Effector CD4-positive, alpha-beta T cell (primary cell): ENCODE data around the gene B3GALT6.
"Not testable (repeated sequence)": the region's sequence is repeated elsewhere in the genome, so short reads cannot be mapped to it uniquely, and the experiment has no call there.

Experiments
- DNase-seq: peaks from one replicate; pipeline ENCODE4 v3.0.0-alpha.2; 2020
- total RNA-seq: gene quantifications from one replicate; lab custom pipeline; 2026; lab: John Stamatoyannopoulos, UW

The B3GALT6 gene
- 22.1 reads per million, percentile 49 among the genes with 10 or more reads in this experiment for total RNA-seq

DNA sequence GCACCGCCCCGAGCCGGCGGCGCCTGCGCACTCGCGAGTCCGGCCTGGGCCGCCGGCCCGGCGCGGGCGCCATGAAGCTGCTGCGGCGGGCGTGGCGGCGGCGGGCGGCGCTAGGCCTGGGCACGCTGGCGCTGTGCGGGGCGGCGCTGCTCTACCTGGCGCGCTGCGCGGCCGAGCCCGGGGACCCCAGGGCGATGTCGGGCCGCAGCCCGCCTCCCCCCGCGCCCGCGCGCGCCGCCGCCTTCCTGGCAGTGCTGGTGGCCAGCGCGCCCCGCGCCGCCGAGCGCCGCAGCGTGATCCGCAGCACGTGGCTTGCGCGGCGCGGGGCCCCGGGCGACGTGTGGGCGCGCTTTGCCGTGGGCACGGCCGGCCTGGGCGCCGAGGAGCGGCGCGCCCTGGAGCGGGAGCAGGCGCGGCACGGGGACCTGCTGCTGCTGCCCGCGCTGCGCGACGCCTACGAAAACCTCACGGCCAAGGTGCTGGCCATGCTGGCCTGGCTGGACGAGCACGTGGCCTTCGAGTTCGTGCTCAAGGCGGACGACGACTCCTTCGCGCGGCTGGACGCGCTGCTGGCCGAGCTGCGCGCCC, at the start of gene B3GALT6:
TSS of gene B3GALT6 (plus strand) at position 30 of the 588 bp plus-strand sequence. CDS start at position 72, 42 bp downstream.
- DNase-seq, result no peak

DNA sequence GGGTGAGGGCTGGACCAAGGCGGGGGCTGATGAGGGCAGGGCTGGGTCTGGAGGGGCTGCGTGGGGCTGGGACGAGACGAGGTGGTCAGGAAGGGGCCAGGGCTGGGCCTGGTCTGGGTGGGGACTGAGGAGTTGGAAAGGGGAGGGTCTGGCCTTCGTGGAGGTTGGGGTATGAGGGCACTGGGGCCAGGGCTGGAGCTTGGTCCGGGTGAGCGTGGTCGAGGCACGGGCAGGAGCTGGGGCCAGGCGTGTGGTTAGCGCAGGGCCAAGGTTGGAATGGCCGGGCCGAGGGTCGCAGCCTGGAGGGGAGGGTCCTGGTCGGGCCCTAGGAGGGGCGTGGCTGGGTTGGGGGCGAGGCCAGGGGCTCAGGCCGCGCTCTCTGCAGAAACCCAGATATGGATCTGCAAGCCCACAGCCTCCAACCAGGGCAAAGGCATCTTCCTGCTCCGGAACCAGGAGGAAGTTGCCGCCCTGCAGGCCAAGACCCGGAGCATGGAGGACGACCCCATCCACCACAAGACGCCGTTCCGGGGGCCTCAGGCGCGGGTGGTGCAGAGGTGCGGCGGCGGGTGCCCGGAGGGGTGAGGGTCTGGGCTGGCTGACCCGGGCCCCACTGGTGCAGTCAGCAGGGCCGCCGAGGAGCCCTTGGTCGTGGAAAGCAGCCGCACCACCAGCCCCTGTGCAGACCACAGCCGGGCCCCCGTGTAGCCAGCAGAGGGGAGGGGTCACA, 49.4 kb upstream of the B3GALT6 start:
- DNase-seq, result no peak

DNA sequence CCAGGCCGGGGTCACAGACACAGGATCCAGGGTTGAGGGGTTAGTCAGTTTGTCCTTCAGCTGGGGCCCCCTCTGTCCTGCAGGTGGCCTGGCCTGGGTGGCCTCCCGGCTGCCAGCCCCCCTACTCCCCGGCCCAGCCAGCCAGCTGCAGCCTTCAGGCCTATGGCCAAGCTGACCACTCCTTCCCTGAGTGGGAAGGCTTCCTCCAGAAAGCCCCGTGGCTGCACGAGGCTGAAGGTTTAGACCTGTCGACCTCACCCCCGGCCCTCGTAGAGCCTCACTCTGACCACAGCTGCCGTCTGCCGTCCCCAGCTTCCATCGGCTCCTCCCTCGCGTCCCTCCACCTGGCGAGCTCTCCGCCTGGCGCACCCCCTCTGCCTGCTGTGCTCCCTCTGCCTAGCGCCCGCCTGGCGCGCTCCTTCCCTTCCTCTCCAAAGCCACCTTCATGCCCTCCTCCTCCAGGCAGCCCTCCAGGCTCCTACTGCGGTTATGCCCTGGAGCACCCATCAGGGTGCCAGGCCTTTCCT, 48.8 kb upstream of the B3GALT6 start:
- peak; percentile 1 for DNase-seq

DNA sequence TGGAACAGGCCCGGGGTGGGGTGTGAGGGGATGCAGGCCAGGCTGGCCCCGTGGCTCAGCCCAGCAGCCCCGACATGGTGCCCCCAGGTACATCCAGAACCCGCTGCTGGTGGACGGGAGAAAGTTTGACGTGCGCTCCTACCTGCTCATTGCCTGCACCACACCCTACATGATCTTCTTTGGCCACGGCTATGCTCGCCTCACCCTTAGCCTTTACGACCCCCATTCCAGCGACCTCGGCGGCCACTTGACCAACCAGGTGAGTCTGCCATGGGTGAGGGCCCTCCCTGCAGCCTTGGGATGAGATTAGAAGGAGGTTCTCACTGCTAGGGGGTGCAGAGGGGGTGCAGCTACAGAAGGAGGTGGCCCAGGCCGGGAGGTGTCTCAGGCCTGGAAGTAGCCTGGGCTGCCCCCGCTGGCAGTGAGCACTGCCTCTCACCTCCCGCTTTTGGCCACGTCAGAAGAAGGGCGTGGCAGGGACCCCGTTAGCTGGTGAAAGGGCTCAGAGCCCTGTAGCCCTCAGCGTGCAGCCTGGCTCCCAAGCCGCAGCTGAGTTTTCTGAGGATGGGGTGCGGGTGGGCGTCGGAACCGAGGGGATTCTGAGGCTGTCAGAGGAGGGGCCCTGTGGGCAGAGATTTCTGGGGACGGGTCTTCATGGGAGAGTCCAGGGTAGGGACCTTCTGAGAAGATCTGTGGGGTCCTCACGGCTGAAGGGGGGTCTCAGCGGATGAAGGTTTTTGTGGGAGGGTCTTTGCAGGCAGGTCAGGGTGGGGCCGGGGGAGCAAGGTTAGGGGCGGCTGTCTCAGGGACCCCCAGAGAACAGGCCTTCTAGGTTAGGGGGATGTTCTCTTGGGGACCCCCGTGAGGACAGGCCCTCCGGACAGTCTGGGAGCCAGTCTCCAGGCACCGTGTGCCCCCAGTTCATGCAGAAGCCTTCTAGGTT, 47.9 kb upstream of the B3GALT6 start:
- DNase-seq, result no peak

DNA sequence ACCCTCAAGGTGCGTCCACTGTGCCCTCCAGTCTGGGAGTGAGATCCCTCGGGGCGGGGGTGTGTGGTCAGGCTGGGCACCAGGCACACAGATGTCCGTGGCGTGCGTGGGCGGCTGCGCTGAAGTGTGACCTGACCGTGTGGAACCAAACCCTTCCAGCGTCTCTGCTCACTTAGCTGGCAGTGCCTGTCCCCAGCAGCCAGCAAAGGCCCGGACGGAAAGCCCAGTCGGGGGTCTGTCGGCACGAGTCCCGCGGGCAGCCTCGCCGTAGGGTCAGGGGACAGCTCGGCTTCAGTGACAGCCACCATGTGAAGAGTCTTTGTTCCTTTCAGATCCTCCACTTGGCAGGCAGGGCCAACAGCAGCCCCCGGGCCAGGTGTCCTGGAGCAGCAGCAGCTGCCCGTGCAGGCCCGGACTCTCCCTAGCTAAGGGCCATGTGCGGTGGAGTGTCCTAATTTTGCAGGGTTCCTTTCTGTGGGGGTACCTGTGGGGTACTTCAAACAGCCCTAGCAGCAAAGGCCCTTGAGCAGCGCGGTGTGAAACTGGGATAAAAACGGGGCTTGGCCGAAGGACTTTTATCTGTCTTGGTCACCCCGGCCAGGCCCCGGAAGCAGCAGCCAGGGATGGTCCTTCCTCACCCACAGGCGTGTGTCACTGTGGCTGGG, 46.8 kb upstream of the B3GALT6 start:
- peak; percentile 1 for DNase-seq

DNA sequence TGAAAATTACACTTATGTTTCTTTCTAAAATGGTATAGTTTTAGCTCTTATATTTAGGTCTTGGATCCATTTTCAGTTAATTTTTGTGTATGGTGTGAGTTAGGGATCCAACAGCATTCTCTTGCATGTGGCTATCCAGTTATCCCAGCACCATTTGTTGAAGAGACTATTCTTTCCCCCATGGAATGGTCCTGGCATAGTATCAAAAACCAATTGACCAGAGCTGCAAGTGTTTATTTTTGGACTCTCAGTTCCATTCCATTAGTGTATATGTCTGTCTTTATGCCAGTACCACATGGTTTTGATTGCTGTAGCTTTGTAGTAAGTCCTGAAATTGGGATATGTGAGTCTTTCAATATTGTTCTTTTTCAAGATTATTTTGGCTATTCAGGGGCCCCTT, 44.1 kb upstream of the B3GALT6 start:
- DNase-seq, result no peak

DNA sequence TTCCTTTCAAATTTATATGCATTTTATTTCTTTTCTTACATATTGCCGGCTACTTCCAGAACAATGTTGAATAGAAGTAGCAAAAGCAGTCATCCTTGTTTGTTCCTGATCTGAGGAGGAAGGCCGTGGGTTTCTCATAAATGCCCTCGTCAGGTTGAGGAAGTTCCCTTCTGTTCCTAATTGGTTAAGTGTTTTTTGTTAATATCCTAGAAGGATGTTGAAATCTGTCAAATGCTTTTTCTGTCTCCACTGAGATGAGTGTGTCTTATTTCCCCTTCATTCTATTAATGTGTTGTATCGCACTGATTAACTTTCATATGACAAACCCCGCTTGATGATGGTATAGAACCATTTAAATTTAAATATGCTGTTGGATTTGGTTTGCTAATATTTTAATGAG, 42.9 kb upstream of the B3GALT6 start:
- DNase-seq, result no peak

DNA sequence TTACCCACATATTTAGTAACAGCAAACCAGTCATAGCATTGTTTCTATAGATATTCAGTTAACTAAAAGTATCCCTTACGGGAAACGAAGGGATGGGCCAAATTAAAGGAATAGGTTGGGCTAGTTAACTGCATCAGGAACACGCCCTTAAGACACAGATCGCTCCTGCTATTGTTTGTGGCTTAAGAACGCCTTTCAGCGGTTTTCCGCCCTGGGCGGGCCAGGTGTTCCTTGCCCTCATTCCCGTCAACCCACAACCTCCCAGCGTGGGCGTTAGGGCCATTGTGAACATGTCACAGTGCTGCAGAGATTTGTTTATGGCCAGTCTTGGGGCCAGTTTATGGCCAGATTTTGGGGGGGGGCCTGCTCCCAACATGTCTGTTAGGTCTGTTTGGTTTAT, 40.3 kb upstream of the B3GALT6 start:
- no peak for DNase-seq

DNA sequence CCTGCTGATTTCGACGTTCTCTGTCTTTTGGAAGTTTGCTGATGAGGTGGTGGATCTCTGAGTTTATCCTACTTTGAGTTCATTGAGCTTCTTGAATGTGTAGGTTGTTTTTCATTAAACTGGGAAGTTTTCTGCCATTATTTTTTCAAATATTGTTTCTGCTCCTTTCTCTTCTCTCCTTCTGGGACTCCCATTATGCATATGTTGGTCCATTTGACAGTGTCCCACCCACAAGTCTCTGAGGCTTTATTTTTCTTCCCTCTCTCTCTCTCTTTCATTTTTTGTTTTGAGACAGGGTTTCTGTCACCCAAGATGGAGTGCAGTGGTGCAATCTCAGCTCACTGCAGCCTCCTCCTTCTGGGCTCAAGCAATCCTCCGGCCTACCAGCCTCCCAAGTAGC, 37.3 kb upstream of the B3GALT6 start:
- no peak for DNase-seq

DNA sequence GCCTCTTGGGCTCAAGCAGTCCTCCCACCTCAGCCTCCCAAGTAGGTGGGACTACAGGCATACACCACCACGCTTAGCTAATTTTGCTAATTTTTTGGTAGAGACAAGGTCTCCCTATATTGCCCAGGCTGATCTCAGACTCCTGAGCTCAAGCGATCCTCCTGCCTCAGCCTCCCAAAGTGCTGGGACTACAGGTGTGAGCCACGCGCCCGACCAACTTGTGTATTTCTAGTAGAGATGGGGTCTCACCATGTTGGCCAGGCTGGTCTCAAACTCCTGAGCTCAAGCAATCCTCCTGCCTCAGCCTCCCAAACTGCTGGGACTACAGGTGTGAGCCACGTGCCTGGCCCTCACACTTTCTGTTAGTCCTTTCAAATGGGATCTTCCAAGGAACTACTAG, 36.3 kb upstream of the B3GALT6 start:
- not testable (repeated sequence) for DNase-seq

DNA sequence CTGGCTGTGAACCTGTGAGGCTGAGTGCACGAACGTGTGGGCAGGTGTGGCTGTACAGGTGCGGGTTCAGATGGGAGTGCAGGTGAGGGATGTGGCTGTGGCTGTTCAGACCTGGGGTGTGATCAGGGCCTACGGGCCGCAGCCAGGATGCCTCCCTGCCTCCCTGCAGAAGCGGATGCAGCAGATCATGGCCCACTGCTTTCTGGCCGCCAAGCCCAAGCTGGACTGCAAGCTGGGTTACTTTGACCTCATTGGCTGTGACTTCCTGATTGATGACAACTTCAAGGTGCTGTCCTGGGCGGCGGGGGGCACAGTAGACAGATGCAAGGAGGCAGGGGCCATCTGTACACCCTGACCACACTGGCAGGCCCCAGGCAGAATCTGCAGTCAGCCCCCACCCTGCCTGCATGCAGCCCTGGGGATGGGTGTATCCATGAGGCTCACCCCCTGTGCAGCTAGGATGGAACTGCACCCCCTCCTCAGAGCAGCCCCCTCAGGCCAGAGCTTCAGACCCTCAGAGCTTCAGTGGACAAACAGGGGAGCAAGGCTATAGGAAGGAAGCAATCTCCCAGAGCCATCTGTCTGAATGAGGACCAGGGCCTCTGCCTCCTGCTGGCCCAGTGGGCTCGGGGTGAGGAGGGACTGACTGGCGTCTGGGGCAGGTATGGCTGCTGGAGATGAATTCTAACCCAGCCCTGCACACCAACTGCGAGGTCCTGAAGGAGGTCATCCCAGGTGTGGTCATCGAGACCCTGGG, 35.4 kb upstream of the B3GALT6 start:
- peak; percentile 1 for DNase-seq

DNA sequence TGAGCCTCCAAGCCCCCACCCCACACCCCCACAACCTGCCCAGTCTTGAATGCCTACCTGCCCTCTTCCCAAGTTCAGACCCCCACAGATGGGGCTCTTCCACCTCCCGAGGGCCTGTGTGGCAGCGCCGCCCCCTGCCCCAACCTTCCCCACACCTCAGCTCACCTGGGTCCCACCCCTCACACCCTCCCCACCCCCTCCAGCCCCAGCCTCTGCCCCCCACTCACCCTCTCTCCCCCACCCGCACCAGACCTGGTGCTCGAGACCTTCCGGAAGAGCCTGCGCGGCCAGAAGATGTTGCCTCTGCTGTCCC, 34.9 kb upstream of the B3GALT6 start:
- no peak for DNase-seq

DNA sequence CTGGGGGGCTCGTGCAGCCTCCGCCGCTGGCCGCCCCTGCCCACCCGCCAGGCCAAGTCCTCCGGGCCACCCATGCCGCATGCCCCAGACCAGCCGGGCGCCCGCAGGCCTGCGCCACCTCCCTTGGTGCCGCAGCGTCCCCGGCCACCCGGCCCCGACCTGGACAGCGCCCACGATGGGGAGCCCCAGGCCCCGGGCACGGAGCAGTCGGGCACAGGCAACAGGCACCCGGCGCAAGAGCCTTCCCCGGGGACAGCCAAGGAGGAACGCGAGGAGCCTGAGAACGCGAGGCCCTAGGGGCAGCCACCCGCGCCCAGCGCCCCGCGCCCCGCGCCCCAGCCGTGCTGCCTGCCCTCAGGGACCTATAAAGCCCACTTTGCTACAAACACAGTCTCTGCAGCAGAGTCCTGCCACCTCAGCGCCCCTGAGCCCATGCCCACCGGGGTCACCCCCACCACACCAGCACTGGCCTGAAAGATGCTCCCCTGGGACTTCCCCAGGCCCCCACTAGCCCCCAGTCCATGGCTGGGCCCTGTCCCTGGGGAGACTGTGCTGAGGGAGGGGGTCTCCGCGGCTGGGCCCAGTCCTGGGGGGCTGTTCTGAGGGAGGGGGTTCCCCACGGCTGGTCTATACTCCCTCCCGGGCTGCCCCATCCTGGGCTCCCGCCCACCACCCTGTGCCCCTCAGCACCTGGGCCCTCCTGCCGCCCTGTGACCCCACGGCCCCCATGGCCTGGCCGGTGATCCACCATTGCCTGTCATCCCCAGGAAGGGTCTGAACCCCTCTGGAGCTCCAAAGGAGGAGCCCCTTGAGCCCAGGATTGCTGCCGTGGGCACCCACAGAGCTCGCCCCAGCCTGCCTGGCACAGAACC, 34.2 kb upstream of the B3GALT6 start:
- peak; percentile 1 for DNase-seq

DNA sequence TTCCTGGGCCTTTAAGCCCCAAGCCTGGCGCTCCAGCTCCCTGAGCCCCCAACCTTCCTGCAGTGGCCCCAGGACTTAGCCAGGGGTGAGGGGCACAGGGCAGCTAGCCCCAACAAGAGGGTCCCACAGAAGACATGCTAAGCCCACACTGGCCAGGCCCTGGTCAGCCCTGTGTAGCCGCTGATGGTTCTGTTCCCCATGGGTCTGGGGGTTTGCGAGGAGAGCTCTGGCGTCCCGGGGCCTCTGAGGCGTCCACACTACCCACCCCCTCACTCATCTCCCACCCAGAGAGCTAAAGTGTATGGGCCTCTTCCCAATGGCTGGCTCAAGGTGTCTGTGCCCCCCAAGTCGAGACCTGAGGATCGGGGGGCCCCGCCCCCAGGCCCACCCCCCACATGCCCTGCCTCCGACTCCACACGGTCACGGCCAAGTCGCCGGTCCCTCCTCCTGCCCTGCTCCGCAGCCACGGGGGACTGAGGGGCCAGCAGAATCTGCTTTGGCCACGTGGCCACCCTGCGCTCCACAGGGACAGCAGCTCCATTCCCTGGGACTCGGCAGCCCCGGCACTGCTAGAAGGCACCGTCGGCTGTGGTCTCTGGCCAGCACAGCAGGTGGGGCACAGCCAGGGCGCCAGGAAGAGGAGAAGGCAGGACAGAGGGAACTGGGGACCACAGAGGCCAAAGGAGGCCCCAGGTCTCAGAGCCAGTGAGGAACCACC, 33.5 kb upstream of the B3GALT6 start:
- peak; percentile 1 for DNase-seq

DNA sequence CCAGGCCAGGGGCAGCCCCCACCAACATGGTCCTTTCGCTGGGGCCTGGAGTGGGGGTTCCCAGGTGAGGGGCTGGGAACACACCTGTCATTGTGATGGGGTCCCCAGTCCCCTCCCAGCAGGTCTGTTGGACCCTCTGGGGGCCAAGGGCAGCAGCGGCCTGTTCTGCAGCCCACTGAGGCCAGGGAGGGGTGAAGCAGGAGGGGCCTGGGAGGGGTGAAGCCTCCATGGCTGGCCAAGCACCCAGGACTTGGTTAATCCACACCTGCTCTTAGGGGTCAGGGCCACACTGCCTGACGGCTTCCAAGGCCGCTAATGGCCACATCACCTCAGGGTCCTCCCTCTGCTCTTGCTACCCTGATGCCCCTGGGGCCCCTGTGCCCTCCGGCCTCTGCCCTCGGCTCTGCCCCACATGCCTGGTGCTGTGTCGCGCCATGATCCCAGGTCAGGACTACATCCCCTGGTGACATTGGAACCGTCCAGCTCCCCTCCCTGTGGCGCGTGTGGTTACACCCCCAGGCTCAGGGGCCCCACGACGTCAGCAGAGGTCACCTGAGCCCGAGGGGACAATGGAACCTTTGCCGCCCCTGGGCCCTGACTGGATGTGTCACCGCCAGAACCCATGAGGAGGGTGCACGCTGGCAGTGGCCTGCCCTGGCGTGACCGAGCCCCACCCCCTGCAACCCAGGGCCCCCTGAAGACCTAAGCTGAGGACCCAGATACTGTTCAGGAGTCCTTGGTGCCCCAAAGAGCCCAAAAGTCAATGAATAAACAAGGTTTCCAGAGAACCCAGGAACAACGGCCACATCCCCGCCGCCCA, 32.7 kb upstream of the B3GALT6 start:
- DNase-seq, result peak; percentile 1

DNA sequence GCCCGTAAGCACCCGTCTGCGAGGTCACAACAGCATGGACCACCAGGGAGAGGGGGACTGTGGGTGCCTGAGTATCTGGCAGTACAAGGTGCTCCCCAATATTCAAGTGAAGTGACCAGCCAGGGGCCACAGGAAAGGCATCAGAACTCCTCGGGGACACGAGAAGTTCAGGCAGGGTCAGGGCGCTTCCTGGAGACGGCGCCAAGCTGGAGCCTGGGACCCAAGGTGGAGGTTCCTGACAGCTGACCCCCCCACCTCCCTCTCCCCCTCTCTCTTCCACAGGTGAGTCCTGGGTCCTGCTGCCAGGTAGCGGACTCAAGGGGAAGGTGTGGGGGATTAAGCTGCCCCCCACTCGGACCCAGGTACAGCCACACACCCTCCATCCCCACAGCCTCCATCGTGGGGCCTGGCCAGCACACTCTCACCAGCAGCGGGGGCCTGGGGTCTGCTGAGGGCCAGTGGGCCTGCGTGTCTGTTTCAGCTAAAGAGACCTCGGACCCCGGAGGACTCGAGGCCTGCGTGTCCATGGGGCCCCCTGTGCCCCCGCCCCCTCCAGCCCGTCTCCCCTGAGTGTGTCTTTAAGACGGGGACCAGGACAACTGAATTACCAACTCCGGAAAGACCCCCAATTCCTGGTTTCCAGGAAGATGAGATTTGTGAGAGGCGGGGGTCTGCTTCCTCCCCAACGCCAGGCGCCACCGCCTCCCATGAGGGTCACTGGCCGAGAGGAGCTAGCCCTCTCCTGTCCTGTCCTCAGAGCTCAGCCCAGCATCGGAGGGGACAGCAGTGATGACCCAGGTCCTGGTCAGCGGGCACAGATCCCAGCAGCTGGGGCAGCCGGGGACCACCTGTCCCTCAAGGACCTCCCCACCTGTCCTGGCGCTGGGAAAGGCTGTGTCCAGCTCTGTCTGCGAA, 31.8 kb upstream of the B3GALT6 start:
- DNase-seq, result peak; percentile 1

DNA sequence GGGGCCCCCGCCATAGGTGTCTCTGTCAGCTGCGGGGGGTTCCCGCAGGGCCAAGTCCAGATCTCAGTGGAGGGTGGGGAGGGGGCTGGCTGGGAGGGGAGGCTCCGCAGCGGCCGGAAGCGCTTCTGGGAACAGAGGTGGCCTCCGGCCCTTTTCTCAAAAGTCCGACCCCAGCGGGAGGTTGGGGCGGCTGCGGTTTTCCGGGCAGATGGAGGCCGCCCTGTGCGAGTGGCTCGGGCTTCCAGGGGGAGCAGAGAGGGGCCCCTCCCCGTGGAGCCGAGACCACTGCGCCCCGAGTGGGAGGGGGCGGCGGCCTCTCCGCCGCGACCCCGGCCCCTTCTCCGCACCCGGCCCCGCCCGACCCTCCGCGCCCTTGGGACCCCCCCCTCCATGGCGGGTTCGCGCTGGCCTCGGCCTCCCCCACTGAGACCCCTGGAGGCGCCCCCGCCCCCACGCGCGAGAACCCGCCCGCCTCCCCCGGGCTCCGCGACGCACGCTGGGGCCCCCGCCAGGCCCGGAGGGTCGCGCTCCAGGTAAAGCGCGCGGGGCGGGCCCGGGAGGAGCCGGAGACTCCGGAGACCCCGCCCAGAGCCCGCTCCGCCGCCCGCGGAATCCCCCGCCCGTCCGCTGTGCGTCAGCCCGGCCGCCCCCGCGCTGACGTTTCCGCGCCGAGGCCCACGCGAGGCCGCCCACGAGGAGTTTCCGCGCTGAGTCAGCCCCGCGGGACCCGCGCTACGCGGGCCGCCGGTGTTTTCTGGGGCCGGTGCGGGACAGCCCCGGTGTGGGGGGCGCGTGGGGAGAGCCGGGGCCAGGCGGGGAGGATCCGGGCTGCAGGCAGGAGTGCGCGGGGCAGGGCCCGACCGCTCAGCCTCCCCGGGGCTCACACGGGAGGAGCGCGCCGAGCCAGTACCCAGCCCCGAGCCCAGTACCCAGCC, 30.9 kb upstream of the B3GALT6 start:
- peak; percentile 85 for DNase-seq
